Activated CD8-positive, alpha-beta T cell treated with anti-CD3 and anti-CD28 coated beads, Interleukin-2, amount 10 ng/mL, durations not matched to agents 7 days and 5 days (primary cell): ENCODE results near the gene TWF1. TPM values are rescaled to one million over a fixed set of nuclear protein-coding genes. Genes with fewer than 3 reads are reported as not detected.

Experiments used
- total RNA-seq, 2 experiments: library from RNA; stranded (reverse); gene quantifications; one replicate each; pipeline ENCODE4 v1.2.3, GENCODE V29; 2021

The TWF1 gene
- total RNA-seq, 2 experiments from 2014 or later: 24.1 to 25.9 TPM

Other genes starting within 250 kb of the TWF1 start
- 10 to 100 TPM; 16.8 to 19.8 TPM for gene PUS7L, start 47.5 kb downstream of the TWF1 start, total RNA-seq
- 10 to 100 TPM; 32.9 to 37.7 TPM for gene IRAK4, start 47.4 kb downstream of the TWF1 start, total RNA-seq
- under 1 TPM; 0.24 to 0.86 TPM for gene TMEM117, start 29.8 kb upstream of the TWF1 start, total RNA-seq